ENCODE results near the gene ZFR. TPM values are rescaled to one million over a fixed set of nuclear protein-coding genes. Genes with fewer than 3 reads are reported as not detected.

Gene ZFR
- total RNA-seq, 4 donors from 2014 or later, result 35.6 to 64.1 (median 57.4) TPM

GRCh38 chr5:32394981-32395380, 49.6 kb downstream of the ZFR start:
- in situ Hi-C loops (cut with MboI; ENCODE audit: low pct_ligation_motif_present in 1 of 4, low pct_unique_long_range_greater_than_20kb in 1 of 4, low sequenced_read_pairs in 3 of 4) (no loop called here), intact Hi-C loops (cut with DNase I; ENCODE audit: low total_unique reads) (no loop called here)
- H3K27ac ChIP-seq, result no peak overlapping the region
- no peak overlapping the region for H3K4me3 ChIP-seq
- H3K36me3 ChIP-seq, result peaks cover 0 to 82% (median 34%) of the 10 kb centered on the region in 4 donors
- H3K9me3 ChIP-seq, result no peaks in the 10 kb centered on the region
- WGBS, 2 donors (ENCODE audit: low coverage in 1 of 2), result 92 to 93% methylated on average over 4 of the region's 4 CpGs
- no peaks in the 10 kb centered on the region for H3K27me3 ChIP-seq
- TF ChIP-seq CTCF (IDR thresholded peaks at IDR 0.05) (no peak), POLR2AphosphoS5 (IDR thresholded peaks at IDR 0.05) (no peak), EP300 (IDR thresholded peaks at IDR 0.05; ENCODE audit: low read depth) (no peak), POLR2A (IDR thresholded peaks at IDR 0.05) (no peak)
- H3K4me1 ChIP-seq, result no peaks in the 10 kb centered on the region
- no peak for DNase-seq

GRCh38 chr5:32392039-32392438, 52.5 kb downstream of the ZFR start:
- Histone ChIP-seq H3K4me1 (peaks cover 0 to 10% (median 0%) of the 10 kb centered on the region in 4 donors), H3K27me3 (no peaks in the 10 kb centered on the region), H3K36me3 (peaks cover 0 to 75% (median 36%) of the 10 kb centered on the region in 4 donors), H3K9me3 (no peaks in the 10 kb centered on the region), H3K27ac (no peak overlapping the region), H3K4me3 (no peak overlapping the region)
- DNase-seq, result no peak
- in situ Hi-C loops (cut with MboI; ENCODE audit: low pct_ligation_motif_present in 1 of 4, low pct_unique_long_range_greater_than_20kb in 1 of 4, low sequenced_read_pairs in 3 of 4) (no loop called here), intact Hi-C loops (cut with DNase I; ENCODE audit: low total_unique reads) (no loop called here)
- TF ChIP-seq EP300 (IDR thresholded peaks at IDR 0.05; ENCODE audit: low read depth), result no peak
- TF ChIP-seq CTCF (IDR thresholded peaks at IDR 0.05), result no peak
- no peak for TF ChIP-seq POLR2AphosphoS5 (IDR thresholded peaks at IDR 0.05)
- TF ChIP-seq POLR2A (IDR thresholded peaks at IDR 0.05), result no peak
- WGBS, 2 donors (ENCODE audit: low coverage in 1 of 2), result 41 to 66% methylated on average over 3 of the region's 3 CpGs

GRCh38 chr5:32390819-32391591, 53.5 kb downstream of the ZFR start:
- Histone ChIP-seq H3K4me1 (peaks cover 0 to 10% (median 0%) of the 10 kb centered on the region in 4 donors), H3K9me3 (no peaks in the 10 kb centered on the region), H3K36me3 (peaks cover 0 to 70% (median 34%) of the 10 kb centered on the region in 4 donors), H3K27me3 (no peaks in the 10 kb centered on the region), H3K27ac (peak overlapping the region in 1 of 4 donors; percentile 1), H3K4me3 (no peak overlapping the region)
- TF ChIP-seq EP300 (IDR thresholded peaks at IDR 0.05; ENCODE audit: low read depth) (no peak), POLR2AphosphoS5 (IDR thresholded peaks at IDR 0.05) (peak in 1 of 3 donors; percentile 12), POLR2A (IDR thresholded peaks at IDR 0.05) (no peak), CTCF (IDR thresholded peaks at IDR 0.05) (no peak)
- in situ Hi-C loops (cut with MboI; ENCODE audit: low pct_ligation_motif_present in 1 of 4, low pct_unique_long_range_greater_than_20kb in 1 of 4, low sequenced_read_pairs in 3 of 4), result no loop called here
- 76 to 81% methylated on average over 10 of the region's 10 CpGs for WGBS, 2 donors (ENCODE audit: low coverage in 1 of 2)
- DNase-seq, result no peak
- intact Hi-C loops (cut with DNase I; ENCODE audit: low total_unique reads), result no loop called here

GRCh38 chr5:32388432-32389129, 56.0 kb downstream of the ZFR start:
- in situ Hi-C loops (cut with MboI; ENCODE audit: low pct_ligation_motif_present in 1 of 4, low pct_unique_long_range_greater_than_20kb in 1 of 4, low sequenced_read_pairs in 3 of 4), result no loop called here
- Histone ChIP-seq H3K27ac (peak overlapping the region in 2 of 4 donors; percentile 9 to 47), H3K4me3 (no peak overlapping the region), H3K4me1 (peaks cover 0 to 10% (median 0%) of the 10 kb centered on the region in 4 donors), H3K27me3 (no peaks in the 10 kb centered on the region), H3K9me3 (no peaks in the 10 kb centered on the region), H3K36me3 (peaks cover 0 to 60% (median 28%) of the 10 kb centered on the region in 4 donors)
- TF ChIP-seq EP300 (IDR thresholded peaks at IDR 0.05; ENCODE audit: low read depth), result no peak
- TF ChIP-seq POLR2A (IDR thresholded peaks at IDR 0.05), result no peak
- no peak for TF ChIP-seq CTCF (IDR thresholded peaks at IDR 0.05)
- no peak for TF ChIP-seq POLR2AphosphoS5 (IDR thresholded peaks at IDR 0.05)
- no peak for DNase-seq
- 44 to 57% methylated on average over 6 of the region's 6 CpGs for WGBS, 2 donors (ENCODE audit: low coverage in 1 of 2)
- intact Hi-C loops (cut with DNase I; ENCODE audit: low total_unique reads), result no loop called here
